GM21723 (cell line): Measurements from ENCODE around the gene WDR45B.

Experiments used
- ATAC-seq: cut with Tn5 transposase; IDR thresholded peaks from one replicate; pipeline ENCODE4 v1.9.1; 2021; ENCODE audit warnings: mild to moderate bottlenecking, moderate library complexity; ENCODE audit not compliant: unreplicated experiment

The WDR45B gene

DNA sequence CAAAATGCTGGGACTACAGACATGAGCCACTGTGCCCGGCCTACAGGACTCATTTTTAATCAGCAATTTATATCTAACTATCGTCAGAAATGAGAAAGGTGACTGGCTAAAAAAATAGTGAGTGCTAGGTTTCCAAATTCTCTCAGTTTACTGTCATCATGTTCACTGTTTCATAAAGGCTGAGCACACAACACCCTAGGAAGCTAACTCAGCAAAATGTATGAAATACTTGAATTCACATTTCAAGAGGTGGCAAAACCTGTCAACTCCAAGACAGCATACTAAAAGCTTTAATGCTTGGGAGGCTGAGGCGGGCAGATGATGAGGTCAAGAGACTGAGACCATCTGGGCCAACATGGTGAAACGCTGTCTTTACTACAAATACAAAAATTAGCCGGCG, 16.7 kb downstream of the WDR45B start:
- no peak for ATAC-seq

- ATAC-seq, result no peak
Measured at GRCh38 chr17:82630212-82630611, 18.0 kb downstream of the WDR45B start.

GRCh38 chr17:82629748-82630147, 18.5 kb downstream of the WDR45B start:
- no peak for ATAC-seq

DNA sequence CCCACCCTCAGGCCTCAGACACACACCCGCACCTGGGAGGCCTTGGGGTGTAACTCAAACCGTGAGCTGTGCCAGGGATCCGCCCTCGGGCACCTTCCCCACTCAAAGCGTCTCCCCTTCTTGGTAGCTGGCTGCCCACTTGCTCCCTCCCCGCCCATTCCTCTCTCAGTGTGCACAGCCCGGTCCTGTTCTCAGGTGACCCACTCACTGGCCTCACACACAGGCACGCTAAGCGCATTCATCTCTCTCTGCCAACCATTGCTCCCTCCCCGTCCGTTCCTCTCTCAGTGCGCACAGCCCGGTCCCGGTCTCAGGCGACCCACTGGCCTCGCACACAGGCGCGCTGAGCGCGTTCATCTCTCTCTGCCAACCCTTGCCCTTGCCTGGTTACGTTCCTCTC, 20.8 kb downstream of the WDR45B start:
- ATAC-seq, result no peak

DNA sequence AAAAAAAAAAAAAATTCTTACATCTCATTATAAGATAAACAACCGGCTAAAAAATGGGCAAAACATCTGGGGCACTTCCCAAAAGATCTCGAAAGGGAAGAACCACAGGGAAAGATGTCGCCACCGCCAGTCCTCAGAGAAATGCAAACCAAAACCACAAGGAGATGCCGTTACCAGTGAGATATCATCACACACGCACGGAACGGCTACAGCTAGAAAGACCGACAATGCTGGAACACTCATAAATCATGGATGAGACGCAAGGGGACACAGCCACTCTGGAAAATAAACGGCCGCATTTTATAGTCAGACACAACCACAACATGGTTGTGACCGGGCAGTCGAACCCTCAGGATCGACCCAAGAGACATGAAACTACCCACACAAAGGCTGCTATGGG, 24.5 kb downstream of the WDR45B start:
- ATAC-seq, result no peak

- ATAC-seq, result no peak
Measured at GRCh38 chr17:82619641-82620040, 28.6 kb downstream of the WDR45B start.

- ATAC-seq, result no peak
Measured at GRCh38 chr17:82619211-82619610, 29.0 kb downstream of the WDR45B start.

DNA sequence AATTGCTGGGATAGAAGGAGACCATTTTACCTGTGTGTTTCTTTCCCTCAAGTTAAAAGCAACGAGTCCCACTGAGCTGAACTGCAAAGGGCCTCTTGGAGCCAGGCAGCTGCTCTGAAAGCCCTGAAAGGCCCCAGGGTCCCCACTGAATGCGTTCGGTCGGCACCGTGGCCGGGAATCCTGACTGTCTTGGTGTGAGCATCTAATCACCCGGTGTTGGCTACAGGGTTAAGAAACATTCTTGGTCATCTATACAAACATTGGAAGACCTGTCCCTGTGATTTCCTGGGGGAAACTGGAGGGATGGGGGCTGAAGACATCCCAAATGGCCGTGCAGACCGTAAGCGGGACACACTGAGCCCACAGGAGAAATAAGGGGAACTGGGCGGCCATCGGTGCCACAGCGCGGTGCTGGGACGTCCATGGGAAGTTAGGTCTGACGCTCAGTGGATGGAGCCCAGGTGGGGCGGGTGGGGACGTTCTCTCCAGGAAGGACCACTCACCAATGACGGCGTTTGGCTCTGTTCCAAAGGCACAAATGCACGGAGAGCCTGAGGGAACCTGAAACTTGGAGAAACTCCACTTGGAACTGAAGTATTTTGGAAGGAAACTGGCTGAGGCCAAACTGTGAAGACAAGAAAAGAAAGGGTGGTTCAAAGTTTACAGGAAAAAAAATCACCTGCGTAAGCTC, 32.1 kb downstream of the WDR45B start:
- ATAC-seq, result no peak

DNA sequence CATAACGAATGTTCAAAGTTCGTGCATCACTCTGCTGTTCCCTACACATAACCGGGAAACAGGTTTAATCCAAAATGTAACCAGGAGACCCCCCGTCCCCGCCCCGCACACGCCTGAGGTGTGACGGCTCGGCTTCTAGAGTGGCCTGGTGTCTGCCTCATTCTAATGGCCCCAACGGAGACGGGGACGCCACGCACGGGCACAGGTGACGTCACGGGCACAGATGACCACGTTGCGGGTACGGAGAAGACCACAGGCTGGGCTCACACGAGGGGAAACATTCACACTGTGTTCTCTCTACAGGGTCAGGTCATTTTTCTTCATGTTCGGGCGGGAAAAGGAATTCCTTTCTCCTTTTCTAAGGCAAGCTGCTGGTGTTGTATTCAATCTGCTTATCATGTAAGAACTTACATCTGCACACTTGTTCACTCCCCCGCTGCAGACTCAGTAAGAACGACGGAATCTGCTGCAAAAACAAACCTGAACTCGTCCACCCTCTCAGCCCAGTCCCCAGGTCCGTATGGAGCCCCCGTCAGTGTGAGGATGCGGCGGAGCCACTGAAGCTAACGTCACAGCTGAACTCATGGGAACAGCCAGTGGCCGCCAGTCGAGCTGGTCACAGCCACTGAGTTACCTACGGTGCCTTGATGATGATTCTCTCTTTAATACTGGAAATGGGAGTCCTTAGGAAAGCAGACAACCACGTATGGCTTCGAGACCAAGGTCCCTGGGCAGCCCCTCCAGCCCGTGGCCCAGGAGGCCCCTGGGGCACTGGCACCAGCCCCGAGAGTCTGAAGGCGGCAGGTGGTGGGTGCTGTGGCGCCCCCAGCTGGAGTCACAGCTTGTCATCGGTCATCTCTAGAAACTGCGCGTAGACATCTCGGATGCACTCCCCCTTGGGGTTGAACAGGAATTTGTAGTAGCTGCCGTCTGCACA, 32.9 kb downstream of the WDR45B start:
- ATAC-seq, result no peak

GRCh38 chr17:82614095-82614631, 34.1 kb downstream of the WDR45B start:
- ATAC-seq, result no peak

- no peak for ATAC-seq
Measured at GRCh38 chr17:82613283-82614094, 34.8 kb downstream of the WDR45B start.

- no peak for ATAC-seq
Measured at GRCh38 chr17:82611140-82612058, 36.8 kb downstream of the WDR45B start.

GRCh38 chr17:82609655-82610054, 38.6 kb downstream of the WDR45B start:
- ATAC-seq, result no peak

GRCh38 chr17:82608816-82609215, 39.4 kb downstream of the WDR45B start:
- ATAC-seq, result no peak

- no peak for ATAC-seq
Measured at GRCh38 chr17:82605939-82606600, 42.2 kb downstream of the WDR45B start.

DNA sequence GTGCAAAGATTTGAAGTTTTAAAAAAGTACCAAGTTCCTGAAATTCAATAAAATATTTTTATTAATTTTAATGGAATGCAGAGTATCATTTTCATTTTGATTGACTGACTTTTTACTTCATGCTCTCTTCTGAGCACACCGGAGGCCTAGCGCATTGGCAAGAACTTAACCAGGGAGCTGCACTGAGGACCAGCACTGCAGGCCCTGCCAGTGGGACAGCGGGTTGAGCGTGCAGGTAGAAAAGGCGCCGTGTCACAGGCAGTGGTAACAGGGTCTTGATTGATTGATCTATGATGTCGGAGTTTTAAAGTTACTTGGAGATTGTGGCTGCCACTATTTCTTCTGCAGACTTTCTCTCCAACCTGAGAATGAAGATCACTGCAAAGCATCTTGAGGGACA, 43.7 kb downstream of the WDR45B start:
- ATAC-seq, result no peak

DNA sequence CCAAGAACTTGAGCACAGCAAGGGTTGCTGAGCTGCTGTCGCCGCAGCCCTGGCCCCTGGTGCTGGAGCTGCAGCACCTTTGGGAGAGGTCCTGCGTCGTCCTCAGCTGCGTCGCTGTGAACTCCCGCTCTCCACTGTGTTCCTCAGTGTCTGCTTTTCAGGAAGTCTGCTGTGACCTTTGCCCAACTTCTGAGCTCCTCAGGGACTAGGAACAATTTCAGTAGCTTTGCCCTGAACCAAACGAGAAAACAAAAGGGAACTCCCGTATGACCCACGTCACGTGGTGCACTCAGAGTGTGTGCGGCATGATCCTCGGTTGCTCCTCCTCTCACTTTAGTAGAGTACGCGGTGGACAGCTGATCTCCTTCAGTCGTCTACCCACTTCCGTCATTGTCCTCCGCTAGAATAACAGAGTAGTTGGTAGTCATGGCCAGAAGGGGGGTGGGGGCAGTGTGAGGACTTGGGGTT, 44.2 kb downstream of the WDR45B start:
- no peak for ATAC-seq

- no peak for ATAC-seq
Measured at GRCh38 chr17:82602986-82603710, 45.1 kb downstream of the WDR45B start.

- ATAC-seq, result no peak
Measured at GRCh38 chr17:82602487-82602886, 45.8 kb downstream of the WDR45B start.
